Measurements from ENCODE around the gene SFPQ.
"Not testable (repeated sequence)": the region's sequence is repeated elsewhere in the genome, so short reads cannot be mapped to it uniquely, and the experiment has no call there.

Gene SFPQ, protein sequence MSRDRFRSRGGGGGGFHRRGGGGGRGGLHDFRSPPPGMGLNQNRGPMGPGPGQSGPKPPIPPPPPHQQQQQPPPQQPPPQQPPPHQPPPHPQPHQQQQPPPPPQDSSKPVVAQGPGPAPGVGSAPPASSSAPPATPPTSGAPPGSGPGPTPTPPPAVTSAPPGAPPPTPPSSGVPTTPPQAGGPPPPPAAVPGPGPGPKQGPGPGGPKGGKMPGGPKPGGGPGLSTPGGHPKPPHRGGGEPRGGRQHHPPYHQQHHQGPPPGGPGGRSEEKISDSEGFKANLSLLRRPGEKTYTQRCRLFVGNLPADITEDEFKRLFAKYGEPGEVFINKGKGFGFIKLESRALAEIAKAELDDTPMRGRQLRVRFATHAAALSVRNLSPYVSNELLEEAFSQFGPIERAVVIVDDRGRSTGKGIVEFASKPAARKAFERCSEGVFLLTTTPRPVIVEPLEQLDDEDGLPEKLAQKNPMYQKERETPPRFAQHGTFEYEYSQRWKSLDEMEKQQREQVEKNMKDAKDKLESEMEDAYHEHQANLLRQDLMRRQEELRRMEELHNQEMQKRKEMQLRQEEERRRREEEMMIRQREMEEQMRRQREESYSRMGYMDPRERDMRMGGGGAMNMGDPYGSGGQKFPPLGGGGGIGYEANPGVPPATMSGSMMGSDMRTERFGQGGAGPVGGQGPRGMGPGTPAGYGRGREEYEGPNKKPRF

DNA sequence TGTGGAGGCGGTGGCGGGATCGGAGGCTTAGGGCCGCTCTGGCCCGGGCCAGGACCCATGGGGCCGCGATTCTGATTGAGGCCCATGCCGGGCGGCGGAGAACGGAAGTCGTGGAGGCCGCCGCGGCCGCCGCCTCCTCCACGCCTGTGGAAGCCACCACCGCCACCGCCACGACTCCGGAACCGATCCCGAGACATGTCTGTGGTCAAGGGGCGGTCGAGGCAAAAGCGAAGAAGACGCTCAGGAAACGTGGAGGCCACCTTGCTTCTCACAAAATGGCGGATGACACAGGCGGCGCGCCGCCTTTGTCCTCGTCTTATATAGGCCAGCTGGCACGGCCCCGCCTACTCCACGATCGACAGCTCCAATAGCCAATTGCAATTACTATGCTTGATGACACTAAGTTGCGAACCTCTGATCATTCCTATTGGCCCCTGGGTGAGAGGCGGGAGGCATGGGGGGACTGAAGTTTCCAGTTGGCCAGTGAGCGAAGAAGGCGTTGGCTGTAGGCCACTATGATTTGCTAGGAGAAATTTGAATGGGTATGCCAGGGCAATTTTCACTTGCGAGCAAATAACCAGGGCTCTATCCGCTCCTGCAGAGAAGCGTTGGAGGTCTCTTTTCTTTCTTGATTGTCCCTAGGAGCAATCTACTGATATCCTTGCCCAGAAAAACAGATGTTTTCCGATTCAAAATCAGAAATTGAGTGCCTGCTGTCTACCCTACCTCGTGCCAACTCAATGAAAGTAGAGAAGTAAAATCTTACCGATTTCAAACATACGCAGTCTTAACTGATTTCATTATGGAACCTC lies at the start of gene SFPQ:
SFPQ (minus strand) TSS at position 293 of the 812 bp plus-strand sequence; CDS start at position 197, 96 bp downstream.
- peak; percentile 99 for DNase-seq (ENCODE audit: low spot score)

DNA sequence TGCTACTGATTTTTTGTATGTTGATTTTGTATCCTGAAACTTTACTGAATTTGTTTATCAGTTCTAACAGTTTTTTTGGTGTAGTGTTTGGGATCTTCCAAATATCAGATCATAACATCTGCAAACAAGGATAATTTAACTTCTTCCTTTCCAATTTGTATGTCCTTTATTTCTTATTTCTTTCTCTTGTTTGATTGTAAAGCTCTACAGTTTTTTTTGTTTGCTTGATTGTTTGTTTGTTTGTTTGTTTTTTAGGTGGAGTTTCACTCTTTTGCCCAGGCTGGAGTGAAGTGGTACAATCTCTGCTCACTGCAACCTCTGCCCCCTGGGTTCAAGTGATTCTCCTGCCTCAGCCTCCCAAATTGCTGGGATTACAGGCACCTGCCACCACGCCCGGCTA lies 43.8 kb upstream of the SFPQ start:
- DNase-seq (ENCODE audit: low spot score): not testable (repeated sequence)

DNA sequence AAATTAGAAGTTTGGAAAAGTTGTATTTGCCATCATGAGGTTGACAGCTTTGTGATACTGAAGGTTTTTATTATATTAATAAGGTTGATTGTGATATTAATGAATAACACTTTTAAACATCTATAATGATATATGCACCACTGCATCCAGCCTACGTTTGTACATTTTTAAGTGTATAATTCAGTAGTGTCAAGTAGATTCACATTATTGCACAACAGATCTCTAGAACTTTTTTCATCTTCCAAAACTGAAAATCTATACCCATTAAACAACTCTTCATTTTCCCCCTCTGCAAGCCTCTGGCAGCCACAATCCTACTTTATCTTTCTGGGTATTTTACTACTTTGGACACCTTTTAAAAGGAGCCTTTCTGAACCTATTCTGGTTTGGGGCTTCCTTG lies 38.3 kb upstream of the SFPQ start:
- no peak for DNase-seq (ENCODE audit: low spot score)

DNA sequence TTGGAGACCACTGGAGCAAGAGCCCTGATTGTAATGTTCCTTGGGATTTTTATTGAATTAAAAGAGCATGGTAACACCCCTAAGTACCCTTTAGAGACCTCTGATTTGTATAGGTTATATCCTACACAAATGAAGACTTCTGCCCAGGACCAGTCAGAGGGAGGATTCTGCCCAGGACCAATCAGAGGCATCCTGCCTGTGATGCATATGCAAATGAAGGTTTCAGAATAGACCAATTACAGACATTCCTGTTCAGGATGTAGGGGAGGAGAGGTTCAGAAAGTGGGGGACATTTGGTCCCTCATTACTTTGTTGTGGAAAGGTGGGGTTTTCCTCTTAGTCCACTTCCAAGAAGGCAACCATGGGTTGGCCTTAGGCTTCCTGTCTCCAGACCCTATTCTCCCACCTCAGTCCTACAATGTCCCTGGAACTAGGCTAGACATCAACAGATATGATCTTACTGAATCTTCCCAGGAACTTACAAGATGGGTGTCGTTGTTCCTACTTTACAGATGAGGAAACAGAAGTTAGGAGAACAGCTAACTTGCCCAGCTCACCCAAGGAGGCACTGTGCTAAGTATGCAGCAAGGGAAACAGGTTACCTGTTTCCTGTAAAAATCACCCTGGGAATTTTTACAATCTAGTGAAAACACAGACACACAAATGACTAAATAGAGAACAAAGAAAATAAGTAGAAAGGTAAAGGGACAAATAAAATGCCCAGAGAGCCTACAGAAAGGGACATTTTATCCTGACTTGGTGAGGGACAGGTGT lies 36.8 kb upstream of the SFPQ start:
- no peak for DNase-seq (ENCODE audit: low spot score)

DNA sequence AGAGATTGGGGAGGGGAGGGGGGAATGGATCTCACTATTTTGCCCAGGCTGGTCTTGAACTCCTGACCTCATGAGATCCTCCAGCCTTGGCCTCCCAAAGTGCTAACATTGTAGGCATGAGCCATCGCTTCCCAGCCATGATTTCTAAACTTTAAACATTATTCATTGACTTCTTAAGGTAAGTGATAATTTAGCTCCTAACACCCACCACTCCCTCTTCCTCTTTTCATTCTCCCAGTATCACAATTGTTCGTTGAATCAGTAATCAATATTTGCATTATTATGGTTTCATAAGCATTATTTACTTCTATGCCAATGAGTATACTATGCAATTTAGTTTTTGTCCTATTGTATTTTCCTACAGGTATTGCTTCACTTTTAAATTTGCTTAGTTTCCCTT lies 33.6 kb upstream of the SFPQ start:
- DNase-seq (ENCODE audit: low spot score): no peak

DNA sequence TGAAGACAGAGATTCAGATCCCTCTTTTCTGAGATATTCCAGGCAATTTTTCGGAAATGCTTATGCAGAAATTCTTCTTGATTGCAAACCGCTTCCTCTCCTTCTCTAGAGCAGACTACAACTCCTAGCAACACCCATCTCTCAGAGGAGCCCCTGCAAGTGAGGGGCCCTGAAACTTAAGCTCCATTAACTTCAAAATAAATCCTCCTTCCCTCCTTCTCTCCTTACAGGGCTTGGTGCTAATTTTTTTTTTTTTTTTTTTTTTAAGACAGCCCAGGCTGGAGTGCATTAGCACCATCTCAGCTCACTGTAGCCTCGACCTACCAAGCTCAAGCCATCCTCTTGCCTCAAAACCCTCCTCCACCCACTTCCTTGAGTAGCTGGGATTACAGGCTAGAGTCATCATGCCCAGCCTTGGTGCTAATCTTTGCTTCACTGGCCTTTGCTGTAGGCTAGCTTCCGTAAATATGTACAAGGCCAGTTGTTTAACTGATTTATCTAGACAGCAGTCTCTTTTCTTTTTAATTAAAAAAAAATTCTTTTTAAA lies 30.2 kb upstream of the SFPQ start:
- DNase-seq (ENCODE audit: low spot score): no peak

DNA sequence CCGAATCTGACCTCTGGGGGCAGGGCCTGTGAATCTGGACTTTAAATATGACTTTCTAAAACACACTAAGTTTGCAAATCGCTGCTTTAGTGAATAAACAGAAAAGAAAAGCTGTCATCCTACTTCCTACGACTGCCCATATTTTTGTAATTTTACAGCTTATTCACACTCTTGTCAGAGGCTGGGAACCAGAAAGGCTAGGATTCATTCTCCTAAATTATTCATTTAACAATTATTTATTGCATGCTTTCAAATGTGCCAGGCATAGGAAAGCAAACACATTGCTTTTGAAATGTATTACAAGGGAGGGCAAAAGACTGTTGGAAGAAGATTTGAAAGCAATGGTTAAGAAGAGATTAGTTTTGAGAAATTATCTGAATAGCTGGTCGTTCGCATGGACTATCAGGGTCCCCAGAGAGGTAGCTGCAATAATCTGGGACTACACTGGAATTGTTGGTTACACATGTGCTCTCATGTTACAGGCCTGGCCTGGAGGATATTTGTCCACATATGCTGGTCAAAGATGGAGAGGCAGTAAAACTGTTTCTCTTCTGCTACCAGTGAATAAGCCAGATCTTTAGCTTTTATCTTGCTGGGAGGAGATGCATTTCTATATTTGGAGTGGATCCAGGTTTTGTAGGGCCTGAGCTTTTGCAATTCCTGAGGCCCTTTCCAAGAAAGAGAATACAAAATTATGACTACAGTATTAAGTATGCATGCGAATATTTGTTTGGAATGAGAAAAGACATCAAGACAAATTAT lies 29.6 kb upstream of the SFPQ start:
- DNase-seq (ENCODE audit: low spot score): no peak

DNA sequence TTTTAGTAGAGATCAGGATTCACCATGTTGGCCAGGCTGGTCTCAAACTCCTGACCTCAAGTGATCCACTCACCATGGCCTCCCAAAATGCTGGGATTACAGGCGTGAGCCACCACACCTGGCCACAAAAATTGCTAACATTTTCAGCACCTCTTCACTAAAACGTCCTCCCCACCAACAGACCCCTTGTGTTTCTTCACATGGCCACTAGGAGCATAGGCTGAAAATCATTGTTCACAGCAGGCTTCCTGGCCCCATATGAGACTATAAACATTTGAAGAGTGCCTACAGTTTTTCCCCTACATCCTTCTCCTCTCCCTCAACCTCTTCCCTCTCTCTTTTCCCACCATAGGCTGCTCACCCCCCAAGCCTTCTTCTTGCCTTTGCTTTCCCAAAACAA lies 28.0 kb upstream of the SFPQ start:
- DNase-seq (ENCODE audit: low spot score): no peak

DNA sequence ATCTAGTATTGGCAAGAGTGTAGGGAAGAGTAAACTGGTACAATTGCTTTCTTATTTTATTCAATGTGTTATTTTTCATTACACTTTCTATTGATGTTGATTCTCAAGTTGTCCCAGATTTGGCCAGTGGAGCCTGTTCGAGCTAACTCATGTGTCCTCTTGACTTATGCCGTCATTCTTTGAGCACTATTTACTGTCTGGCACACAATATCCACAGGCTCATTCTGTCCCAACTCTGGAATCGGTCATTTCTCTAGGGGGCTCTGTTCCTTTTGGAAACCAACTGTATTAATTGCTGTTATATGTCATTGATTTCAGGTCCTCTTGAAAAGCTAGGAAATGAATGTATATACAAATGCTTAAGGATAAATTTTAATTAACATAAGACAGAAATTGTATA lies 22.4 kb upstream of the SFPQ start:
- no peak for DNase-seq (ENCODE audit: low spot score)

DNA sequence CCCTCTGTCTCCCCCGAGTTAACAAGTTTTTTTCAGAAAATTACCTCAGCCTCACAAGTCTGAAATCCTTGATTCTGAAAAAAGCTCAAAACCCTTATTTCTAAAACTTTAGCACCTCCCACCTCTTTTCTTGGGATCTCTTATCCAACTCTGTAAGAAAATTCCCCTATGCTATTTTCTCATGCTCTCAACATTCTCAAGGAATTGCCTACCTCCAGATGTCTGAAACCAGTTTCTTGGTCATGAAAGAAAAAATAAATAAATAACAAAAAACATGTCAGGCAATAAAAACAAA lies 18.1 kb upstream of the SFPQ start:
- no peak for DNase-seq (ENCODE audit: low spot score)

DNA sequence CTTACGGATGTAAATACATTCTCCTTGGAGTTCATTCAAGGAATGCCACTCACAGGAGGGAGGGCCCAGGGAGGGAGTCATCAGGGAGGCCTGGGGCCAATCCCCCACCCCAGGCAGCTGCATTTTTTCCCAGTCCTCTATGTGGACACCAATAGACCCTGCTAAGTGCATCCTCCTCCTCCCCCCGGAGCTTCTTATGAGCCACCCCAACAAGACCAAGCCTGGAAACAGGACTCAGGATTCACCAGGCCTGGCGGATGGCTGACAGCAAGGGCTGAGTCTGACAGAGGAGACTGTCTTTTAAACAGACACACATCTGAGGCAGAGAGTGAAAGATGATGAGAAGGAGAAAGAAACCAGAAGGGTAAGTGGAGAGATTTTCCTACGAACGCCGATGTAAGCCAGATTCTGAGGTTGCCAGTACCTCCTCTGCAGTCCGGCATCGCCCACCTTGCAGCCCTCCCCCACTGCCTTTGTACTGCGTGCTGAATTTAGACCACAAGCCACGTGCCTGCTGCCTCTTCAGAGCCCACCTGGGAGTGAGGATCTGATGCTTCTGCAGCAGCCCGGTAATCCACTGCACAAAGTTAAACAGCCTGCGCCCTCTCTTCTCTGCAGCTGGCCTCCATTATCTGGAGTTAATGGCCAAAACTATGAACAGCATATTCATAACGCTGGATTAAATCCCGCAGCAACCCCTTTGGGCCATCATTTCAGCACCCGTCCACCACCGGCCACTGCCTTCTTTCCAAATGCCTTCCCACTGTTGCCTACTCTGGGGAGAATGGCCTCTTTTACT lies 17.6 kb upstream of the SFPQ start:
- no peak for DNase-seq (ENCODE audit: low spot score)

DNA sequence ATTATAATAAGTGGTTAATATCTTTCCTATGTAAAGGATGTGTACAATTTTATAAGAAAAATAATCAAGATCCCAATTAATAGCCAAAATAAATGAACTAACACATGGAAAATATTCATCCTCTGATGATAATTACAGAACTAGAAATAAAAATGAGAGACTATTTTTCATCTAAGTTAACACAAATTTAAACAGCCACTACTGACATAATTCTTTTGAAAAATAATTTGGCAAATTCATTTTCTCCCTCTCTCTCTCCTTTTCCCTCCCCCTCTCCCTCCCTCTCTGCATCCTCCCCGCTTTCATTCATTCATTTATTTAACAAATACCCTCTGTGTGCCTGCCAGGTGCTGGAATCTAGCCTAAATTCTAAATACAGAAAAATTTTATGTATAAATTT lies 10.3 kb upstream of the SFPQ start:
- no peak for DNase-seq (ENCODE audit: low spot score)

DNA sequence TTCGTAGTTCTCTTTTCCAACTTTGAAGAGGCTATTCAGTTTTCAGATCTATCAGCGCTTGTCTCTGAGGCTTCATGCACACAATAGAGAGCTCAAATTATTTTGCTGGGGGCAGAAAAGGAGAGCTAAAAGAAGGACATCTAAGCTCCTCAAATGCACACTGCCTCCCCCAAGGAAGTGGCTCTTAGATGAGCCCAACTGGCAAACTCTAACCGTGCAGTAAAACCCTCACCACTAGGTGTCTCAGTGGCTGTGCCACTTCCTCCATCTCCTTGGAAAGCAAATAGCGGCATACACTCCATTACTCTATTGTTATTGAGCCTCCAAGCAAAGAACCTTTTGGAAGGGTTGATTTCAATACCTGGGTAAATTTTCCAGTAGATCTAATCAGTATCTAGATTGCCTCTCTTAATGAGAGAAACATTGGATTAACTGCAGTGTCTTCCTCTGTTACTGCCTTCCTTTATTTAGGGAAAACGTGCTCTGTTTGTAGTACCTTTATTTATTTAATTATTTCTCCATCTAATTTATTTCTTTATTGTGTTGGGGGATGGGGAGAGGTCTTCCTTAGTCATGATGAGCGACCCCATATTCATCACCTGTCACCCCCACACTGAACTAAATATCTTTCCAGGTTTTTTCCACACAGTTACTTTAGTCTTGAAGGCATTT lies 9.2 kb upstream of the SFPQ start:
- peak; percentile 86 for DNase-seq (ENCODE audit: low spot score)

DNA sequence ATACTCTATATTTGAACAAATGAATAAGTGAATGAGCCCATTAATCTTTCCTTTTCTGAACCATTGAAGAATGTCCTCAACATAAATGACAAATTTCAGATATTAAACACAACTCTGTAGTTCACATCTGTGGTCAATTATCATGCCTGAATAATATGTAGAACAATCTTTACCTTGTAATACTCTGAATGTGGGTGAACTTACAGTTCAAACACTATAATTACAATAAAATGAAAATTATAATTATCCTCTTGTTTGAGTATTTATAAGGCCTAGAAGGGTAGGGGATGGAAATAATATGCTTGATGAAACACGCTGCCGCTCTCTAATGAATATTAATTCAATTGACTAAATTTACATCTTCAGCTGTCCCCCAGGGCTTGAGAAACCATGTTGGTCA lies 8.7 kb upstream of the SFPQ start:
- no peak for DNase-seq (ENCODE audit: low spot score)

DNA sequence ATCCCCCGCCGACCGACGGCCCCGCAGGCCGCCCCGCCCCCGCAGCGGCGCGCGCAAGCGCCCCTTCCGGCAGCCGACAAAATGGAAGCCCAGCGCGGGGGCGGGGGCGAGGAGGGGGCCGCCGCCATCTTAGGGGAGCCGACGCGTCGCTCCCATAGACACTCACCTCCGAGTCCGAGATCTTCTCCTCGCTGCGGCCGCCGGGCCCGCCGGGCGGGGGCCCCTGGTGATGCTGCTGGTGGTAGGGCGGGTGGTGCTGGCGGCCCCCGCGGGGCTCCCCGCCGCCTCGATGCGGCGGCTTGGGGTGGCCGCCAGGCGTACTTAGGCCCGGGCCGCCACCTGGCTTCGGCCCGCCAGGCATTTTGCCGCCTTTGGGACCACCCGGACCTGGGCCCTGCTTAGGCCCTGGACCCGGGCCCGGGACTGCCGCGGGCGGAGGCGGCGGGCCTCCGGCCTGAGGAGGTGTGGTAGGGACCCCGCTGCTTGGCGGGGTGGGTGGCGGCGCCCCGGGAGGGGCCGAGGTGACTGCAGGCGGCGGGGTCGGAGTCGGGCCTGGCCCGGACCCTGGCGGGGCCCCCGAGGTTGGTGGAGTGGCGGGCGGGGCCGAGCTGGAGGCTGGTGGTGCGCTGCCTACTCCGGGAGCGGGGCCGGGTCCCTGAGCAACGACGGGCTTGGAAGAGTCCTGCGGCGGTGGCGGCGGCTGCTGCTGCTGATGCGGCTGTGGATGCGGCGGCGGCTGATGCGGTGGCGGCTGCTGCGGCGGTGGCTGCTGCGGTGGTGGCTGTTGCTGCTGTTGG lies 691 bp downstream of the SFPQ start:
- peak; percentile 75 for DNase-seq (ENCODE audit: low spot score)

DNA sequence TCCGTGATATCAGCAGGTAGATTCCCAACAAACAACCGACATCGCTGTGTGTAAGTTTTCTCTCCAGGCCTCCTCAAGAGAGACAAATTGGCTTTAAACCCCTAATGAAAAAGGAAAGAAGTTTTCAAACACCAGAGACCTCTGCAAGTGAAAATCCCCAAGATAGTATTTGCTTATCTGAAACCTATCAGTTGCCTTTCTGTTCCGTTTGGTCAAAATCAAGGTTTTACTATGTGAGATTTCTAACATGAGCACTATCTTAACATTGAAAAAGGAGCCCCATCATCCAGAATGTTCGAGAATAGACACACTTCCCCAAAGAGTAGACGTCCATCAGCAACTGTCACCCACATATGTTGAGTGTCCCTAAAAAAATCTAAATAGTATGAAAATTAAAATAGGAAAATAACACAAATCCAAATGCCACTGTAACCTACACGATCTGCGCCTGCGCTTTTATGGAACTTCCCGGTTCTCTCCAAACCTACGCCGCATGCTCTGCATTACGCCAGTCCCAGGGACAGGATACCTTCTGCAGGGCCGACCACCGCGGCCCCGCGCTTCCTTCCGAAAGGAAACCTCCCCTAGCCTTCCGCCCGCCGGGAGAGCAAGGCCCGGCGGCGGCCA lies 1.4 kb downstream of the SFPQ start:
- DNase-seq (ENCODE audit: low spot score): no peak

DNA sequence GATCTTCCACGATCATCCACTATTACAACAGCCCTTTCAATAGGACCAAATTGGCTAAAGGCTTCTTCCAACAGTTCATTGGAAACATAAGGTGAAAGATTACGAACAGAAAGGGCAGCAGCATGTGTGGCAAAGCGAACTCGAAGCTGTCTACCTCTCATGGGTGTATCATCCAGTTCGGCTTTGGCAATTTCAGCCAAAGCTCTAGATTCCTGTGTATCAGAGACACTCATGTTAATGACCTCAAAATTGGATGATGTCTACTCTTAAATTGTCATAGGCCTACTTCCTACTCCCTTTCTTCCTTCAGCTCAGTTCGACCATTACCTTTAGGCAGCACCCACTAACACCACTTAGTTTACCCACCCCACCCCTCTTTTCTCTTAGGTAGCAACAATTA lies 2.2 kb downstream of the SFPQ start:
- DNase-seq (ENCODE audit: low spot score): no peak

Data from globus pallidus (tissue), 1 donor.